Muscle layer of colon (tissue), 2 donors: ENCODE results near the gene OR5AK2.
"Not testable (repeated sequence)": the region's sequence is repeated elsewhere in the genome, so short reads cannot be mapped to it uniquely, and the experiment has no call there.

Experiments
- H3K27ac ChIP-seq: one replicate; pipeline ENCODE4 v1.7.0; 2013; ENCODE audit warnings: low read depth, mild to moderate bottlenecking, low read length, moderate library complexity
- H3K27me3 ChIP-seq, 2 donors: one replicate each; pipeline ENCODE4 v1.7.0; 2013; ENCODE audit warnings: low read length in 2 of 2, mild to moderate bottlenecking in 2 of 2; ENCODE audit not compliant: insufficient read depth in 2 of 2, control insufficient read depth in 1 of 2
- H3K36me3 ChIP-seq: one replicate; pipeline ENCODE4 v1.7.0; 2013; ENCODE audit warnings: mild to moderate bottlenecking, low read length; ENCODE audit not compliant: insufficient read depth
- H3K4me1 ChIP-seq: one replicate; pipeline ENCODE4 v1.7.0; 2013; ENCODE audit warnings: mild to moderate bottlenecking, low read length; ENCODE audit not compliant: insufficient read depth
- H3K4me3 ChIP-seq, 2 donors: one replicate each; pipeline ENCODE4 v1.7.0; 2013; ENCODE audit warnings: low read length in 2 of 2, low read depth in 1 of 2, mild to moderate bottlenecking in 1 of 2, moderate library complexity in 1 of 2
- H3K9ac ChIP-seq: one replicate; pipeline ENCODE4 v1.7.0; 2013; ENCODE audit warnings: low read length
- H3K9me3 ChIP-seq: one replicate; pipeline ENCODE4 v1.7.0; 2013; ENCODE audit warnings: mild to moderate bottlenecking, low read length
- donor health status: abdominal sarcoma.
- donor health status: Adenocarcinoma of cecum.

The OR5AK2 gene, protein sequence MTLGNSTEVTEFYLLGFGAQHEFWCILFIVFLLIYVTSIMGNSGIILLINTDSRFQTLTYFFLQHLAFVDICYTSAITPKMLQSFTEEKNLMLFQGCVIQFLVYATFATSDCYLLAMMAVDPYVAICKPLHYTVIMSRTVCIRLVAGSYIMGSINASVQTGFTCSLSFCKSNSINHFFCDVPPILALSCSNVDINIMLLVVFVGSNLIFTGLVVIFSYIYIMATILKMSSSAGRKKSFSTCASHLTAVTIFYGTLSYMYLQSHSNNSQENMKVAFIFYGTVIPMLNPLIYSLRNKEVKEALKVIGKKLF

DNA sequence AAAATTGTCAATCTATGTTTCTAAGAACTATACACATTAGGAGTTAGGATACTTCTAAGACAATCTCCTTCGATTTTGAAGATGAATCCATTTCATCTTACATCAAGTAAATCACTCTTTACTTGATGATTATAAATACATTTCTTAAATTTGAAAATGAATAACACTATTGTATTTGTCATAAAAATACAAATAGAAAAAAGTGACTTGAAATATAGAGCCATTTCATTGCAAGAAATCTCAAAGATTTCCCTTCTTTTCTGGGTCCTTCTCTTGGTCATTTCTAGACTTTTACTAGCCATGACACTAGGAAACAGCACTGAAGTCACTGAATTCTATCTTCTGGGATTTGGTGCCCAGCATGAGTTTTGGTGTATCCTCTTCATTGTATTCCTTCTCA lies at the start of gene OR5AK2:
Gene OR5AK2 (plus strand): TSS at position 301 of the 400 bp plus-strand sequence. CDS start 0 bp downstream, at position 301.
- no peak within 1 kb of the TSS for H3K4me3 ChIP-seq
- no peak within 1 kb of the TSS for H3K9ac ChIP-seq
- H3K27ac ChIP-seq: no peak within 1 kb of the TSS
- no peaks in the 10 kb centered on the region for H3K36me3 ChIP-seq
- H3K4me1 ChIP-seq: no peaks in the 10 kb centered on the region
- no peaks in the 10 kb centered on the region for H3K9me3 ChIP-seq
- no peaks in the 10 kb centered on the region for H3K27me3 ChIP-seq

DNA sequence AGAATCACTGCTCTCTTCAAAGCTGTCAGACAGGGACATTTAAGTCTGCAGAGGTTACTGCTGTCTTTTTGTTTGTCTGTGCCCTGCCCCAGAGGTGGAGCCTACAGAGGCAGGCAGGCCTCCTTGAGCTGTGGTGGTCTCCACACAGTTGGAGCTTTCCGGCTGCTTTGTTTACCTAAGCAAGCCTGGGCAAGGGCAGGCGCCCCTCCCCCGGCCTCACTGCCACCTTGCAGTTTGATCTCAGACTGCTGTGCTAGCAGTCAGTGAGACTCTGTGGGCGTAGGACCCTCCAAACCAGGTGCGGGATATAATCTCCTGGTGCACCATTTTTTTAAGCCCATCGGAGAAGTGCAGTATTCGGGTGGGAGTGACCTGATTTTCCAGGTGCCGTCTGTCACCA lies 43.2 kb upstream of the OR5AK2 start:
- H3K4me1 ChIP-seq, H3K4me3 ChIP-seq, H3K9ac ChIP-seq, H3K27me3 ChIP-seq, H3K36me3 ChIP-seq, H3K27ac ChIP-seq, H3K9me3 ChIP-seq: not testable (repeated sequence)

DNA sequence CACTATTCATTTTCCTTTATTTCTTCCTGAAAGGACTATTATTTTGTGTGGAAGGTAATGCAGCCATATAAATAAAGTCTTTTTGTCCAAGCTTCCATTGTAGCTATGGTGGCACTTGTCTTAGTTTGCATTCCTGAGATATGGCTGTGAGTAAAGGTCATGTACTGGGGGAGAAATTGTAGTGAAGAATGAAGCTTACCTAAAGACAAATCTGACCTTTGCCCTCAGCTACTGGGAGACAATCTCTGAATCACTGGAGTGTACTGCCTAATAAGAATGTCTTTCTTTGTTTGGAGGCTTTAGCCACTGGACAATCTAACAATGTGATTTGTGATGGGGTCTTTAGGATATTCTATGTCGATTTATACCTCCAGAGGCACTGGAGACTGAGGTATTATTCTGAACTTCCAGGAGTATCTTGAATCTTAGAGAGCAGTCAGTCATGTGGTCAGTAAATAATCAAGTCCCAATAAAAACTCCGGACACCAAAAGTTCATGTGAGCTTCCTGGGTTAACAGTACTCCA lies 39.7 kb upstream of the OR5AK2 start:
- Histone ChIP-seq H3K27ac (no peak overlapping the region), H3K9ac (no peak overlapping the region), H3K36me3 (no peaks in the 10 kb centered on the region), H3K9me3 (peaks cover 5% of the 10 kb centered on the region), H3K4me3 (no peak overlapping the region), H3K4me1 (no peaks in the 10 kb centered on the region), H3K27me3 (no peaks in the 10 kb centered on the region)

DNA sequence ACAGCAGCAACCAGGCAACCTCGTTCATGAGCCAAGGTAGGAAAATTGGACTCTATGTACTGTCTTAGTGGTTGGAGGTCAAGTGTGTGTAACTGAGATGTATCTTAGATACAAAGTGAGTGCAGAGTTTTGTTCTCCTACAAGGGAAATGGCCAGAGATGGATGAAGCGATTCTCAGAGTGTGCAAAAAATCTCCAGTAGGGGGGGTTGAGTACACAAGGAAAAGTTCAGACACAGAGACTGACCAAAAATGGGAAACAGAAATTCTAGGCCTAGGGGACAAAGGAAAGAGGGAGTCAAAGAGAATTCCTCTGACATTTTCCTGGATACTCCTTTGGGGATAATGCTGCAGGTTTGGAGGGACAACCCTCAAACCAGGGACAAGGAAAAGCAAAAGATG lies 38.2 kb upstream of the OR5AK2 start:
- no peak overlapping the region for H3K9ac ChIP-seq
- no peaks in the 10 kb centered on the region for H3K4me1 ChIP-seq

DNA sequence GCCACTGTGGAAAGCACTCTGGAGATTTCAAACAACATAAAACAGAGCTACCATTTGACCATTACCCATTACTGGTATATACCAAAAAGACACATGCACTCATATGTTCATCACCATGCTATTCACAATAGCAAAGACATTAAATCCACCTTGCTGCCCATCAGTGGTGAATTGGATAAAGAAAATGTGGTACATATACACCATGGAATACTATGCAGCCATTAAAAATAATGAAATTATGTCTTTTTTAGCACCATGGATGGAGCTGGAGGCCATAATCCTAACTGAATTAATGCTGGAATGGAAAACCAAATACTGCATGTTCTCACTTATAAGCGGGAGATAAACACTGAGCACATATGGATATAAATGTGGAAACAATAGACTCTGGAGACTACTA lies 34.8 kb upstream of the OR5AK2 start:
- H3K9me3 ChIP-seq, H3K4me3 ChIP-seq, H3K9ac ChIP-seq, H3K27ac ChIP-seq, H3K4me1 ChIP-seq, H3K27me3 ChIP-seq, H3K36me3 ChIP-seq: not testable (repeated sequence)

More for the DNA sequence above, 38.2 kb upstream of the OR5AK2 start:
- H3K27ac ChIP-seq: no peak overlapping the region
- peaks cover 5% of the 10 kb centered on the region for H3K9me3 ChIP-seq
- H3K4me3 ChIP-seq: no peak overlapping the region
- no peaks in the 10 kb centered on the region for H3K27me3 ChIP-seq
- H3K36me3 ChIP-seq: no peaks in the 10 kb centered on the region

DNA sequence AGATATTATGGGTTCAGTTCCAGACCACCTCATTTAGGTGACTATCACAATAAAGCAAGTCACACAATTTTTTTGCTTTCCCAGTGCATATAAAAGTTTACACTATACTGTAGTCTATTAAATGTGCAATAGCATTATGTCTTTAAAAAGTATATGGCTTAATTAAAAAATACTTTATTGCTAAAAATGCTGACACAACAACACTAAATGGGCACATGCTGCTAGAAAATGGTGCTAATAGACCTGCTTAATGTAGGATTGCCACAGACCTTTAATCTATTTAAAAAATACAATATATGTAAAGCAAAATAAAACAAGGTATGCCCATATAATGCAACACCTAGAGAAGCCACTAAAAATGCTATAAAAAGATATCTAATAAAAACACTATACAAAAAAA lies 27.1 kb upstream of the OR5AK2 start:
- no peak overlapping the region for H3K27ac ChIP-seq
- H3K9me3 ChIP-seq: no peaks in the 10 kb centered on the region
- no peaks in the 10 kb centered on the region for H3K4me1 ChIP-seq
- no peak overlapping the region for H3K4me3 ChIP-seq
- no peak overlapping the region for H3K9ac ChIP-seq
- H3K27me3 ChIP-seq: no peaks in the 10 kb centered on the region
- H3K36me3 ChIP-seq: no peaks in the 10 kb centered on the region

DNA sequence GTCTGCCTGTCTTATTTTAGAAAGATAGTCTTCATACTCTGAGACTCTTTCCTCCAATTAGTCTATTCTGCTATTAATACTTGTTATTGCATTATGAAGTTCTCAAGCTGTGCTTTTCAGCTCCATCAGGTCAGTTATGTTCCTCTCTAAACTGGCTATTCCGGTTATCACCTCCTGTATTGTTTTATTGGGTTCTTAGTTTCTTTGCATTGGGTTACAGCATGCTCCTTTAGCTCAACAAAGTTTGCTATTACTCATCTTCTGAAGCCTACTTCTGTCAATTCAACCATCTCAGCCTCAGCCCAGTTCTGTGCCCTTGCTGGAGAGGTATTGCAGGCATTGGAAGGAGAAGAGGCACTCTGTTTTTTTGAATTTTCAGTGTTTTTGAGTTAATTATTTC lies 21.0 kb upstream of the OR5AK2 start:
- H3K27me3 ChIP-seq: no peaks in the 10 kb centered on the region
- H3K4me1 ChIP-seq: no peaks in the 10 kb centered on the region
- H3K9ac ChIP-seq: no peak overlapping the region
- H3K9me3 ChIP-seq: no peaks in the 10 kb centered on the region
- no peaks in the 10 kb centered on the region for H3K36me3 ChIP-seq
- H3K4me3 ChIP-seq: no peak overlapping the region
- no peak overlapping the region for H3K27ac ChIP-seq

DNA sequence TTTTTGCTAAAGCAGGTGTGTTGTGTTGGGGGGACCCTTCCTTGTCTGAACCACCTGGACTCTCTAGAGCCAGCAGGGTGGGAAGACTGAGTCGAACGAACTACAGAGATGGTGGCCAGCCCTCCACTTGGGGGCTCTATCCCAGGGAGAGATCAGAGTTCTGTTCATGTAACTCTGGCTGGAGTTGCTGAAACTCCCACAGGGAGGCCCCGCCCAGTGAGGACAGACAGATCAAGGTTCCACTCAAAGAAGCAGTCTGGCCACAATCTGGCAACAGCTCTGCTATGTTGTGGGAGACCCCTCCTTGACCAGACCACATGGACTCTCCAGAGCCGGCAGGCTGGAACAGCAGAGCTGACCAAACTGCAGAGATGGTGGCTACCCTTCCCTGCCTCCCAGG lies 20.2 kb upstream of the OR5AK2 start:
- no peaks in the 10 kb centered on the region for H3K27me3 ChIP-seq
- no peaks in the 10 kb centered on the region for H3K9me3 ChIP-seq
- H3K4me1 ChIP-seq: no peaks in the 10 kb centered on the region
- no peak overlapping the region for H3K9ac ChIP-seq
- H3K27ac ChIP-seq: no peak overlapping the region
- no peak overlapping the region for H3K4me3 ChIP-seq
- H3K36me3 ChIP-seq: no peaks in the 10 kb centered on the region

DNA sequence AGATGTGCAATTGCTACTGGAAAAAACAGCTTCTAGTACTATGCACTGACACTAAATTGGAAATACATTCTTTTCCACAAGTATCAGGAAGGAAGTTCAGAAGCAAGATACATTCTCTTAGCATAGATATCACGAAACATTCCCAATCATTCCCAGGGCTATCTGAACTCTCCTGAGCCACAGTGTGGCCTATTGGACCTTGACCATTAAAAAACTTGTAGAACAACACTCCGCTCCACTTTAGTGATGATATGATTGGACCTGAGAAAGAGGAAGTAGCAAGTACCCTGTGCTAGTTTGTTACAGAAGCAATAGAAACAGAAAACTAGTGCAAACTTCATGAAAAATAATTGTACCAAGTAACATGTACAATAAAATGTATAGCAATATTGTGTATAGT lies 11.4 kb upstream of the OR5AK2 start:
- H3K9me3 ChIP-seq: no peaks in the 10 kb centered on the region
- no peaks in the 10 kb centered on the region for H3K27me3 ChIP-seq
- H3K4me3 ChIP-seq: no peak overlapping the region
- no peaks in the 10 kb centered on the region for H3K4me1 ChIP-seq
- no peaks in the 10 kb centered on the region for H3K36me3 ChIP-seq
- no peak overlapping the region for H3K9ac ChIP-seq
- no peak overlapping the region for H3K27ac ChIP-seq

DNA sequence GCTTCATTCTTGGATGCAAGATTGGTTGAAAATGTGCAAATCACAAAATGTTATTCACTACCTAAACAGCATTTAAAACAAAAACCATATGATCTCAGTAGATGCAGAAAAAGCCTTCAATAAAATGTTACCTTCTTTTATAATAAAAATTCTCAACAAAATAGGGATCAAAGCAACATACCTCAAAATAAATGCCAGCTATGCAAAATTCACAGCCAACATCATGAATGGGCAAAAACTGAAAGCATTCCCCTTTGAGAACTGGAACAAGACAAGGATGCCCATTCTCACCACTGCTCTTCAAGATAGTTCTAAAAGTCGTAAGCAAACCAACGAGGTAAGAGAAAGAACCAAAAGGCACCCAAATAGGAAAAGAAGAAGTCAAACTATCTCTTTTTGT lies 2.0 kb downstream of the OR5AK2 start:
- Histone ChIP-seq H3K27ac (no peak overlapping the region), H3K9me3 (no peaks in the 10 kb centered on the region)

DNA sequence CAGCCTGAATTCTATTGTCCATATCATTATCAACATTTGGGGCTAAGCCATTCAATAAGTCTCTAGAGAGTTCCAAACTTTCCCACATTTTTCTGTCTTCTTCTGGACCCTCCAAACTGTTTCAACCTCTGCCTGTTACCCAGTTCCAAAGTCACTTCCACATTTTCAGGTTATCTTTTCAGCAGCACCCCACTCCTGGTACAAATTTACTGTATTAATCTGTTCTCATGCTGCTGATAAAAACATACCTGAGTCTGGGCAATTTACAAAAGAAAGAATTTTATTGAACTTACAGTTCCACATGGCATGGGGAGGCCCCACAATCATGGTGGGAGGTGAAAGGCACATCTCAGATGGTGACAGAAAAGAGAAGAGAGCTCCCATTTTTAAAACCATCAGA lies 5.8 kb downstream of the OR5AK2 start:
- no peaks in the 10 kb centered on the region for H3K9me3 ChIP-seq
- H3K27me3 ChIP-seq: no peaks in the 10 kb centered on the region
- no peak overlapping the region for H3K9ac ChIP-seq

More for the DNA sequence above, 2.0 kb downstream of the OR5AK2 start:
- Histone ChIP-seq H3K9ac (no peak overlapping the region), H3K4me3 (no peak overlapping the region), H3K27me3 (no peaks in the 10 kb centered on the region), H3K4me1 (no peaks in the 10 kb centered on the region), H3K36me3 (no peaks in the 10 kb centered on the region)

More for the DNA sequence above, 5.8 kb downstream of the OR5AK2 start:
- H3K4me3 ChIP-seq: no peak overlapping the region
- H3K4me1 ChIP-seq: no peaks in the 10 kb centered on the region
- H3K27ac ChIP-seq: no peak overlapping the region
- no peaks in the 10 kb centered on the region for H3K36me3 ChIP-seq
